H54 (cell line): ENCODE results near the gene CCN6.
"Not testable (repeated sequence)": the region's sequence is repeated elsewhere in the genome, so short reads cannot be mapped to it uniquely, and the experiment has no call there.

Experiments
- DNase-seq: peaks from one replicate; pipeline ENCODE4 v3.0.0; 2011; ENCODE audit warnings: low spot score, mixed read lengths; ENCODE audit not compliant: insufficient read length
- FAIRE-seq: peaks from 3 replicates; lab custom pipeline; 2011; peaks lifted over from hg19 to GRCh38; lab: Jason Lieb, UNC
- POLR2A ChIP-seq: IDR thresholded peaks from 2 replicates; pipeline ENCODE4 v1.6.1; 2011; ENCODE audit warnings: low read depth, mild to moderate bottlenecking, low read length

CCN6 gene

DNA sequence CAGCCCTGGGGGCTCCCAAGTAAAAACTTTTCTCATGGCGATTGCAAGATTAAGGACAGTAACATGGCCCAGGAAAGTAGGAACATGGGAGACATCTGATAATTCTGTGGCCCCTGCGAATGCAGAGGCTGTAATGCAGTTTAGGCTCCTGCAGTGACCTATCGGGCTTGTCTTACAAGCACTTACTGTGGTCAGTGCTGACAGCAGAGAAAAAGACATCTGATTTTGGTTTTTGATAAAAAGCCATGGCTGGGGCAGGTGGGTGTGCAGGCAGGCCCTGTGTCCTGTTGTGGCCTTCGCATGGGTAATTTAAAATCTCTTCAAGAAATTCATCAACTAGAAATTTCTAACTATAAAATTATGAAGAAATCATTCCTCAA lies 19.3 kb upstream of the CCN6 start:
- TF ChIP-seq POLR2A, result no peak
- no peak for FAIRE-seq
- no peak for DNase-seq

DNA sequence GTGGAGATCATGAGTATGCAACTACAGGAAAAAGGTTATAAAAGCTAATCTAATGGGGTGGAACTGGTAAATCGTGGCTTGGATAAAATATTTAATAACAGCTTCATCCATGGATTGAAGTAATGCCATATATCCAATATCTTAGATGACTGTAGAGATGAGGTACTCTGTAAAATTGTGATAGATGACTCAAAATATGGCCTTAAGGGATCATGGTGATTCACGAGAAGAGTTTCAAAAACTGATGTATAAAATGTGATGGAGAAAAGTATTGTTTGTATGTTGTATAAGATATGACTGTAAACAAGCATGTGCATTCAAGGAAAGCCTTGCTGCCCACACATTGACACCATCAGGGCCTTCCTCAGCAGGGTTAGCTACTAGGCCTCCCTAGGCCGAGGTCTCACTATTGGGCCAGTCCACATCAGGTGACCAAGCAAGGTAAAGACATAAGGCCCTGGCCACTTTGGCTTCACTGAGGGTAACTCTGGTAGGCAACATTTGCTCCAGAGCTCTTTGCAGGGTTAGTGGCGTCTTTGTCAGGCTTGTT lies 17.7 kb upstream of the CCN6 start:
- DNase-seq, result no peak
- no peak for TF ChIP-seq POLR2A
- FAIRE-seq, result no peak

GRCh38 chr6:112037783-112038216 lies 16.1 kb upstream of the CCN6 start:
- FAIRE-seq (peak; percentile 38), DNase-seq (peak; percentile 63)
- TF ChIP-seq POLR2A, result peak; percentile 34; the same call in 1 of the 2 replicates

DNA sequence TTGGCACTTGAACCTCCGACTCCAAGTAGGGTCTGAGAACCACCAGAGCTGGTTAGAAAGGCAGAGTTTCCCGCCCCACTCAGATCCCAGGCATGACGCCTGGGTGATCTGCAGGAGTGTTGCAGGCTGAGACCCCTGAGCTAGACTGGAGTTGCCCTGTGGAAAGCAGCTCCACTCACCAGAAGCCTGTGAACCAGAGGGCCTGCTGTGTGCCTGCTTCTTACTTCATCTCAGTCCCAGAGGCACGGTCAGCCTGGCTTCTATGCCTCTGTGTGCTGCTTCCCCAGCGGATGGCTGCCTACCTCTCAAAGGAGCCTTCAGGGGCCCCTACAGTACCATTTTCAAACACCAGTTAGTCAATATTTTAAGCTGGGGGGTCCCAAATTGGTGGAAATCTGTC lies 15.6 kb upstream of the CCN6 start:
- DNase-seq, result no peak
- FAIRE-seq, result no peak
- no peak for TF ChIP-seq POLR2A

DNA sequence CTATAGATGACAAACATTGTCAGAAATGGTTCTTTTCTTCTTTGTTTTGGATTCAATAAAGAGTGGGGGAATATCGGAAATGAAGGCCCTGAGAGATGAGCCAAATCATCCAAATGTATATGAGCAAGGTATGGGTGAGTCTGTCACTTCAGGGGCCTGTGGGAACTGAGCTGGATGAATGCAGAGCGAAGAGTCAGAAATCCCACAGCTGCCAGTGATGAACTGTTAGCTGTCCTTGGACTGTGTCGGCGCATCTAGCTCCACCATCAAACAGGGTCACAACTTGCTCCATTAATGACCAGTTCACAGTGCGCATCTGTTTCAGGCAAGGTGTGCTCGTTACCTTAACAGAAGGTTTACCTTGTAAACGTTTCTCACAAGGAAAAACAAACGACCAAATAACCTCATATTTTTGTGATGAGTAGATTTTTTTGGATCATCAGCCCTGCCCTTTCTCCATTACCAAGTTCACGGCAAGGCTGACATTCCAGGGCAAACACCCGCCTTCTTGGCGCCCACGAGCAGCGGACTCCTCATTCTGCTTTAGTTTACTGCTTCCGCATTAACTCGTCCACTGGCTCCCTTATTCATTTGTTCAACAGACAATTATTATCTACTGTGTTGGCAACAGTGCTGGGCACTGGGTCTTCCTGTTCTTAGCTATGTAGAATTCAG lies 15.0 kb upstream of the CCN6 start:
- TF ChIP-seq POLR2A, result no peak
- DNase-seq (no peak), FAIRE-seq (no peak)

GRCh38 chr6:112039431-112039770 lies 14.5 kb upstream of the CCN6 start:
- no peak for FAIRE-seq
- TF ChIP-seq POLR2A, result no peak
- no peak for DNase-seq

GRCh38 chr6:112040956-112041355 lies 12.9 kb upstream of the CCN6 start:
- DNase-seq, result no peak
- TF ChIP-seq POLR2A, result no peak
- FAIRE-seq, result no peak

DNA sequence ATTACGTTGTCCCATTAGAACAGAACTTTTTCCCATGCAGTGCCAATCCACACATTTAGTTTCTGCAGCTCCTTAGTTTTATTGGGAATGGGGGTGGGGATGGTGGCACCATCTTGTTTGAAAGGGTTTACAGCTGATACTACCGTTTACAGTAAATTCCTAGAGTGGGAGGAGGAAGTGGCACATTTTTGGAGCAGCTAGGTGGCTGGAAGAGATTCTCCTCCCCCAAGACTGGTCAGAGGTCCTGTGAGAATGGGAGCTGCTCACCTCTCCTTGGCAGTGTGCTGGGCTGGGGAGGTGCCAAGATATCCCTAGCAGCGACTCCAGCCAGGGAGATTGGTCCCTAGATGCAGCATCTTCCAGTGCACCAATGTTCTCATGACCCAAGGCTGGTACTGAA lies 12.4 kb upstream of the CCN6 start:
- FAIRE-seq (no peak), DNase-seq (no peak)
- no peak for TF ChIP-seq POLR2A

- peak; percentile 43; the same call in 1 of the 2 replicates for TF ChIP-seq POLR2A
- DNase-seq (peak; percentile 42), FAIRE-seq (no peak)
Measured at GRCh38 chr6:112043032-112044007, 10.6 kb upstream of the CCN6 start.

GRCh38 chr6:112044196-112044595 lies 9.7 kb upstream of the CCN6 start:
- no peak for TF ChIP-seq POLR2A
- no peak for FAIRE-seq
- no peak for DNase-seq

GRCh38 chr6:112044856-112045255 lies 9.0 kb upstream of the CCN6 start:
- DNase-seq (no peak), FAIRE-seq (no peak)
- no peak for TF ChIP-seq POLR2A

DNA sequence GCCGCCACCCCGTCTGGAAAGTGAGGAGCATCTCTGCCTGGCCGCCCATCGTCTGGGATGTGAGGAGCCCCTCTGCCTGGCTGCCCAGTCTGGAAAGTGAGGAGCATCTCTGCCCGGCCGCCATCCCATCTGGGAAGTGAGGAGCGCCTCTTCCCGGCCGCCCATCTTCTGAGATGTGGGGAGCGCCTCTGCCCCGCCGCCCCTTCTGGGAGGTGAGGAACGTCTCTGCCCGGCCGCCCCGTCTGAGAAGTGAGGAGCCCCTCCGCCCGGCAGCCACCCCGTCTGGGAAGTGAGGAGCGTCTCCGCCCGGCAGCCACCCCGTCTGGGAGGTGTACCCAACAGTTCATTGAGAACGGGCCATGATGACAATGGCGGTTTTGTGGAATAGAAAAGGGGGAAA lies 6.4 kb upstream of the CCN6 start:
- FAIRE-seq, DNase-seq: not testable (repeated sequence)

DNA sequence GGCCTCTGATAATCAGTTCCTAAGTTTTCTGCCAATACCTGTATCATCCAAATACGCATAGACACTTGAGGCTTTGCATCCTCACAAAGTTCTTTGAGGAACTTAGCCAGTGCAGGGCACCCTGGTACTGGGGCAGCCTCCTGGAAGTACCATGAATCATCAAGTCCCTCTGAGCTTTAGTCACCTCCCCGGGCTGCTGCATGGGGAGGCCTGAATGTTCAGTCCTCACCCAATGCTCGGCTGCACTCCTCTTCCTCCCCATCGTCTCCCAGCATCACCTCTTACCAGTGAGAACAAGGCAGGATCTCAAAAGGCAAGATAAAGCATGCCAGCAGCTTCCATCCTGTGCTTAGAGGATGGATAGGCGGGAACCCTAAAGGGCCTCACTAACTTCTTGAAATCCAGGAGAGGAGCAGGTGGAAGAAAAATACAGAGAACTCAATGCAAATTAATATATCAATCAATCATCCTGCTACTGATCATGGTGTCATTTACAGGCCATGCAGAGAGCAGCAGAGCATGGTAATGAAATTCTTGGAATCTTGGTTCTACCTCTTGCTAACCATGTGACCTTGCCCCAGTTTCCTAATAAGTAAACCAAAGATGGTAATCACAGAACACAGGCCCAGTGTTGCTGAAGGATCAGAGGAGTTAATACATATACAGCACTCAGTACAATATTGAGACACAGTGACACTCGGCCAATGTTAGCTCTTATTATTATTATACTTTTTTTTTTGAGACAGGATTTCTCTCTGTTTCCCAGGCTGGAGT lies 4.7 kb upstream of the CCN6 start:
- DNase-seq (peak; percentile 42), FAIRE-seq (no peak)
- TF ChIP-seq POLR2A, result no peak
